GM19395 (cell line): ENCODE measurements around the gene ZSWIM1.

Source experiments
- ATAC-seq: cut with Tn5 transposase; IDR thresholded peaks from one replicate; pipeline ENCODE4 v1.9.1; 2021; ENCODE audit warnings: mild to moderate bottlenecking, moderate library complexity; ENCODE audit not compliant: unreplicated experiment

ZSWIM1 gene

DNA sequence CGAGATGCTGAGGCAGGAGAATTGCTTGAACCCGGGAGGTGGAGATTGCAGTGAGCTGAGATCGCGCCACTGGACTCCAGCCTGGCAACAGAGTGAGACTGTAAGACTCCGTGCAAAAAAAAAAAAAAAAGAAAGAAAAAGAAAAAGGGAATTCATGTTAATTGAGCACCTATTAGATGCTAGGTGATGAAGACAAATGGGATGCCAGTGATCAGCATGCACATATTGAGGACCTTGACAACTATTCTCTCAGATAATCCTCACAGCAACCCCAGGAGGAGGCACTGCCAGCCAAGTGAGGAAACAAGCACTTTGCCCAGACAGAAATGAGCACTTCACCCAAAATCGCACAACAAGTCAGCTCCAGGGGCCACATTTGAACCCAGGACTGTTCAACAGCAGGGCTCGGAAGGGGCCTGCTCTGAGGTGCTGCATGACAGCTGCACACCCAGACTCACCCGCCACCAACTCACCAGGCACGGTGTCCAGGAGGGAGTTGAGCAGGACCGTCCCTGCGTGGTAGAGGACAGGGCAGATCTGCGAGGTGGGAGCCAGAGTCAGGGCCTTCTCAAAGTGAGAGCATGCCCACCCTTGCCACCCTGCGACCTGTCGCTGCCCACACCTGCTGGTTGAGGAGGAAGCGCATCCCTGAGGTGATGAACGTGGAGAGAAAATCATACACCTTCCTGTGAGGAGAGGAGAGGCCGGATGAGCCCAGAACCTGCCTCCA, 26.4 kb downstream of the ZSWIM1 start:
- ATAC-seq = no peak

DNA sequence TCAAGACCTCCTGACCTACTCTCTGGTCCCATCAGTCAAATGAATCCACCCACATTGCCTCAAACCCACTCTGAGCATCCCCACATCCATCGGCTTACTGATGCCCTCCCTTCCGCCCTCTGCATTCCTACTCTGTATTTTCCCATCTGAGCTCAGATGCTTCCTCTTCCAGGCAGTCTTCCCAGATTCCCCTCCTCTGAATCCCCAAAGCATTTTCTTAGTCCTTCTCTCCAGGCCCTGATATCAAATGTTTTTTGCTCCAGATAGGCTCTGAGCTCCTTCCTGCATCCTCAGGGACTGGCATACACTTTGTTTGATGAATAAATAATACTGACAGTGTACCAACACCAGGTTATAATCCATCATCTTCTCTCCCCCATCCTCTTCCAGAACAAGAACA, 27.1 kb downstream of the ZSWIM1 start:
- ATAC-seq = no peak

DNA sequence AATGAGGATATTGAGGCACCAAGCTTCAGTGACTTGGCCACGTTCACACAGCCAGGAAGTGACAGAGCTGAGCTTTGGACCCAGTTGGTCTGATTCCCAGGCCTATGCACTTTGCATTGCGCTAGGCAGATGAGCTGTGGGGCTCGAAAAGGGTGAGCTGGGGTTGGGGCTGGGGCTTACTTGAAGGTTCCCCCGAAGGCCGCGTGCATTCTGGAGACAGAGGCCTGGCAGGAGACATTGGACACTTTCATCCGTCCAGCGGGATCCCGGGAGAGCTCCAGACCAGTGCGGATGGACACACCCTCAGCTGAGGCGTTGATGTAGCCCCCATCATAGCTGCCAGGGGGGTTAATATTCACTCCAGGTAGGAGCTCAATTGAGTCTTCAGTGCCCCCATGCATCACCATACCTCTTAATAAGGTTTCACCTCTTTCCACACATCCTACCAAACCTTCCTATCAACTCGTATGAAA, 28.3 kb downstream of the ZSWIM1 start:
- no peak for ATAC-seq

DNA sequence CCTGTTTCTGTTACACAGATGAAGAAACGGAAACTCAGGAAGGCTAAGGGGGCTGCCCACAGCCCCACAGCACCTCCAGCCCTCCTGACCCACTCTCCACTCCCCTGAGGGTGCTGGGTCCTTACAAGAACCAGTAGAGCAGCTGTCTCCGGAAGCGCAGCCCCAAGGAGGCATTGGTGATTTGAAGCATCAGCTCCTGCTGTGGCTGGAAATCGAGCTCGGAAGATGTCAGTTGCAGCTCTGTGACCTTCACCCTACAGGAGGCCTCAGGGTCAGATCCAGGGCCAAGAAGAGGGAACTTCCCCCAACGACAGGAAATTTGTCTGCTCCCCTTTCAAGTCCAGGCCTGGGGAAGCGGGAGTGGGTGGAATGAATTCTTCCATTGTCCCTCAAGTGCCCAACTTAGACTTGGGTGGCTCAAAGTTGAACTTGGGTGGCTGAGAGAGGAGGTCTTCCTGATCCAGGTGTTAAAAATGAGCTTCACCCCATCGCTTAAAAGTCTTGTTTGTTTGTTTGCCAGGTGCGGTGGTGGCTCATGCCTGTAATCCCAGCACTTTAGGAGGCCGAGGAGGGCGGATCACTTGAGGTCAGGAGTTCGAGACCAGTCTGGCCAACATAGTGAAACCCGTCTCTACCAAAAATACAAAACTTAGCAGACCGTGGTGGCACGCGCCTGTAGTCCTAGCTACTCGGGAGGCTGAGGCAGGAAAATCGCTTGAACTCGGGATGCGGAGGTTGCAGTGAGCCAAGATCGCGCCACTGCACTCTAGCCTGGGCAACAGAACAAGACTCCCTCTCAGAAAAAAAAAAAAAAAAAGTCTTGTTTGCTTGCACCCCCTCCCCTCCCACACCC, 29.0 kb downstream of the ZSWIM1 start:
- no peak for ATAC-seq

DNA sequence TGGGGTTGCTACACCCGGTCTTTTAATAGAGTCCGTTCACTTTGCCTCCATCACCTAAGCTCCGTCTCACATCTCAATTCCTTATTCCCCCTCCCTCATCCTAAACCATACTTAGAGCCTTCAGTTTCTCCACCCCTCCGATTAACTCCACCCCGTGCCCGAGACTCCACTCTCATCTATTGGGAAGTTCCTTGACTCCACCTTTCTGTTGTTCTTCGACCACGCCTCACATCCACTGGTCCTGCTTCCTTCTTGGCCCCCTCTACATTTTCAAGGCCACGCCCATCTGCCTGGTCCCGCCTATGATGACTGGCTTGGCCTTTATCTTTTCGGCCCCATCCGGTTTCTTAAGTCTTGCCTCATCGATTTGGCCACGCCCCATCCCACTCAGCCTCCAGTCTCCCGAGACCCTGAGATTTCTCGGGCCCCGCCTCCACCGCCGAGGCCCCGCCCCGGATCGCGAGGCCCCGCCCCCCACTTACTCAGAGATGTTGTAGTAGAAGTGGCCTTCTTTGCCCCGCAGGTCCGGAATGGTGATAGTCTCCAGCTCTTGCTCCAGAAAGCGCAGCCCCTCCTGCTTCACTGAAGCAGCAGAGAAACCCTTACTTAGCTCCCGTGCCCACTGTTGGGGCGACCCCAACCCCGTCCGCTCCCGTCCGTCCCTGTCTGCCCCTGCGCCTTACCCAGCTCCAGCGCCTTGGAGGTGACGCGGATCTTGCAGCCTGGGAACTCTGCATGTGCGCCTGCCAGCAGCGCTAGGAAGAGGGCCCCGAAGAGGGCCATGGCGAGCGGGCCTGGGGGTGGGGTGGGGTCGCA, 29.9 kb downstream of the ZSWIM1 start:
- peak; percentile 94 for ATAC-seq

DNA sequence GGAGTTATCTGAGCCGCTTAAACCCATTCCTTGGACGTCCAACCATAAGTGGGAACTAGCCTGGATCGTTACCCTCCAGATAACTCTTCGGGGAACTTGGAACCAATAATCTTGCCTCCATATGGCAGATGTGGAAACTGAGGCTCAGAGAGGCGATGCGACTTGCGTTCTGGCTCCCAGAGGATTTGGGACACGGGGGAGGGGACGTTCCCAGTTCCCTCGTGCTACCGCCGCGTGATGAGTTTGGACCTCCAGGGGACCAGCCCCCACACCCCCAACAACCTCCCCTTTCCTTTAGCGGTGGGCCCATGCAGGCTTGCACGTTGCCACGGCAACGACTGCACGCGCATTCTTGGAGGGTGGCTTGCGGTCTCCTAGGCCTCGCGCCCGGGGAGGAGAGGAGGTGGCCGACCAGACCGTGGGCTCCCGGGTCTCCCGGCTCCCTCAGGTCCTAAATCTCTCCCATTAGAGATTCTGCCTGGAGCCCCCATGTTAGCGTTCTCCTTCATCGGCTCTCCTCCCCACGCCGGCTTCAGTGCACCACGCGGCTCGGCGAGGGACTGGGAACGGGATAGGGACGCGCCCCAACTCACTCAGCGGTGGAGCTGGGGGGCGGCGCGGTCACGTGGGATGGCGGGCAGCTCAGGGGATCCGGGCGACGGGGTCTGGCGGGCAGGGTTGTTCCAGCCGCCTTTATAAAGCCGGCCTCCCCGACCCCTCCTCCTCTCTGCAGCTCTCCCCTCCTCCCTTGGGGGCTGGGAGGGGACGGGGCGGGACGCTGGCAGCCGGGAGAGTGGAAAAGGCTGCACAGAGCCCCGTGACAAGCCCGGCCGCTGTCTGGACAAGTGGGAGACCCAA, 30.7 kb downstream of the ZSWIM1 start, which contains the start of gene PLTP:
Gene PLTP, minus strand, starts transcription at position 670 of the 858 bp plus-strand sequence. CDS start 703 bp downstream, outside the sequence.
- ATAC-seq = no peak

DNA sequence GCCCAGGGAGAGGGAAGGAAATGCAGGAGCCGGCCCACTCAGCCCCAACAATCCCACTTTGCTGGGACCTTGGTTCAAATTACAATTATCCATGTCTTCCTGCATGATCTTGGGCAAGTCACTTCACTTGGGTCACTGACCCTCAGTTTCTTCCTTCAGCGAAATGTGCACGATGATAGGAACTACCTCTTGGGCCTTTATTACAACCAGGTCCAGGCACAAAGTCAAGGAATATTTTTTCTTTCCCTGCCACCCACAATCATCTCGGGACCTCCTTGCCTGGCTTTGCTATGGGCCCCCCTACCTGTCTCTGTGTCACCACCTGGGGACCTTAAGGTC, 31.3 kb downstream of the ZSWIM1 start:
- no peak for ATAC-seq

DNA sequence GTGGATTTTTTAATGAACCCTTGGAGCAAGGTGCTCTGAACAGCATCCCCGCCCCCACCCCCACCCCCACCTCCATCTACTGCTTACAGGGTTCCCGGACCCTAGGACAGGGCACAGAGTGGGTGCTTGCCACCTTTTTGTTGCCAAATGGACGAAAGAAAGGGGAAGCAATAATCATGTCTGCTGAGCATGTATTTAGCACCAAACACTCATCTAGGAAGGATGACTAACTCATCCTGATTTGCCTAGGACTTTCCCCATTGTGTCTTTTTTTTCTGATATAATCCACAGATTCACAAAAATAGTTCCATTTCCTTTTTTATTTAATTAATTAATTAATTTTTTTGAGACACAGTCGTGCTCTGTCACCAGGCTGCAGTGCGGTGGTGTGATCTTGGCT, 32.1 kb downstream of the ZSWIM1 start:
- no peak for ATAC-seq

DNA sequence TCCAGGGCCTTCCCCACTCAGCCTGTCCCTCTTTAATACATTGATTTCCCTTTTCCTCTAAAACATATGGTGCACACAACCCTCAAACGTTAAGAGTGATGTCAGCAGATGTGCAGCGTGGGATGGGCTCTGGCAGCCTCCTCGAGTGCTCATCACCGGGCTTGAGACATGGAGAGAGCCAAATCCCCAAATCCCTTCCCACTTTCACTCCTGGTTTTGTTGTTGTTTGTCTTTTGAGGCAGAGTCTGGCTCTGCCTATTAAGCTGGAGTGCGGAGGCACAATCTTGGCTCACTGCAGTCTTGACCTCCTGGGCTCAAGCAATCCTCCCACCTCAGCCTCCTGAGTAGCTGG, 36.7 kb downstream of the ZSWIM1 start:
- no peak for ATAC-seq

DNA sequence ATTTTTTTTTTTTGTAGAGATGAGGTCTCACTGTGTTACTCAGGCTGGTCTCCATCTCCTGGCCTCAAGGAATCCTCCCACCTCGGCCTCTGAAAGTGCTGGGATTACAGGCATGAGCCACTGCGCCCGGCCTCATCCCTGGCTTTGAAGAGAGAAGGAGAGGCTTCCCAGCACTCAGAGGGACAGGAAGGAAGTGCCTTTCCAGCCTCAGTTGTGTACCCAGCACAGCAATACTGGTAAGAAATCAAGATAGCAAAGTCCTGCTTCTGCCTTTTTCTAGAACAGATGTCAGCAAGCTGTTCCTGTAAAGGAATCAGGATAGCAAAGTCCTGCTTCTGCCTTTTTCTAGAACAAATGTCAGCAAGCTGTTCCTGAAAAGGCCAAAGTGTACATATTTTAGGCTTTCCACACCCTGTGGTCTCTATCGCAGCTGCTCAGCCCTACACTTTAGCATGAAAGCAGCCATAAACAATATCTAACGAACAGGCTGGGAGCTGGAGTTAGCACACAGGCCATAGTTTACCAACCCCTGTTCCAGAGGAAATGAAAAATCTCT, 37.2 kb downstream of the ZSWIM1 start:
- no peak for ATAC-seq

DNA sequence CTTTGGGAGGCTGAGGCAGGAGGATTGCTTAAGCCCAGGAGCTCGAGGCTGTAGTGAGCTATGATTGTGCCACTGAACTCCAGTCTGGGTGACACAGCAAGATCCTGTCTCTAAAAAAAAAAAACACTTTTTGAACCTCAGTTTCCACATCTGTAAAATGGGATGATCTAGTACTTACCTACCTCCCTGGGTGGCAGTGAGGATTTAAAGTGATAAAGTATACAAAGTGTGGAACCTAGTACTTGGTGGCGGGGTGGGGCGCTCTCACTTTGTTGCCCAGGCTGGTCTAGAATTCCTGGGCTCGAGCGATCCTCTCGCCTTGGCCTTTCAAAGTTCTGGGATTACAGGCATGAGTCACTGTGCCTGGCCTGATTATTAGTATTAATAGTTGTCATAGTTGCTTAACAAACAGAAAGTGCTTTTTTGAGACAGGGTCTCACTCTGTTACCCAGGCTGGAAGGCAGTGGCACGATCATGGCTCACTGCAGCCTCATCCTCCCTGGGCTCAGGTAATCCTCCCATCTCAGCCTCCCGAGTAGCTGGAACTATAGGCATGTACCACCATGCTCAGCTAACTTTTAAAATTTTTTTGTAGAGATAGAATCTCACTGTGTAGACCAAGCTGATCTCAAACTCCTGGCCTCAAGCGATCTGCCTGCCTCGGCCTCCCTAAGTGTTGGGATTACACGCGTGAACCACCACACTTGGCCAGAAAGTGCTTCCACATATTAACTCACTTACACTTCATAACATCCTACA, 37.9 kb downstream of the ZSWIM1 start:
- no peak for ATAC-seq

DNA sequence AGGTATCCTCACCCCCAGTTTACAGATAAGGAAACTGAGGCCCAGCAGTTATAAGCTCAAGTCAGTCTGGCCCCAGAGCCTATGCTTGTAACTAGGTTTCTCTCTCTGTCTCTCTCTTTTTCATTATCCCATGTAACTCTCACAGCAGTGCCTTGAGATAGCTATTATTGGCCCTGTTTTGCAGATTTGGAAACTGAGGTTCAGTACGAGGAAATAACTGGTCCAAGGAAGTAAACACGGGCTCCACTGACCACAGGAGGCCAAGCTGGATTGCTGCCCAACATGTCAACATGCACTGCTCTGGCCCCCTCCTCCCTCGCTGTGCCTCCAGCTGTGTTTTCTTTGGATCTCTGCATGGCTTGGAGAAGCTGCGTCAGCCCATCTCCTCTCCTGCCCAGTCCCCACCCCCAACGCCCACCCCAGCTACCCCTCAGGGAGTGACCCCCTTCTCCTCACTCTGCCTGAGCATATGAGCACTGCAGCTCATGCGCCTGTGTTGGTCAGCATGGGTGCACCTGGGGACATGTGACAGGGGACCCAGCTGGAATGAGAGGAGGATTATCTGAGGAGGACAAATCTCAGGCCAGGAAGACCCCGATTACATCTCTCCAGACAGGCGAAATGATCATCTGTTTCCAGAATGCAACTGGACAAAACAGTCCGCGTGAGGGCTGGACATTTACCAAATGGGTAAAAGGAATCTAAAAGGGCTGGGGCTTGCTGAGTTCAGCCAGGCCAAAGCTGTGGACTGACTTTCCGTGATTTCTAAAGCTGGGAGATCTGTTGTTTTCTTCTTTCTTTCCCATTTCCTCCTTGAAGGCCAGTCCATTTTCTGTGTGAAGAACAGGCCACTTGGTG, 38.7 kb downstream of the ZSWIM1 start:
- no peak for ATAC-seq

DNA sequence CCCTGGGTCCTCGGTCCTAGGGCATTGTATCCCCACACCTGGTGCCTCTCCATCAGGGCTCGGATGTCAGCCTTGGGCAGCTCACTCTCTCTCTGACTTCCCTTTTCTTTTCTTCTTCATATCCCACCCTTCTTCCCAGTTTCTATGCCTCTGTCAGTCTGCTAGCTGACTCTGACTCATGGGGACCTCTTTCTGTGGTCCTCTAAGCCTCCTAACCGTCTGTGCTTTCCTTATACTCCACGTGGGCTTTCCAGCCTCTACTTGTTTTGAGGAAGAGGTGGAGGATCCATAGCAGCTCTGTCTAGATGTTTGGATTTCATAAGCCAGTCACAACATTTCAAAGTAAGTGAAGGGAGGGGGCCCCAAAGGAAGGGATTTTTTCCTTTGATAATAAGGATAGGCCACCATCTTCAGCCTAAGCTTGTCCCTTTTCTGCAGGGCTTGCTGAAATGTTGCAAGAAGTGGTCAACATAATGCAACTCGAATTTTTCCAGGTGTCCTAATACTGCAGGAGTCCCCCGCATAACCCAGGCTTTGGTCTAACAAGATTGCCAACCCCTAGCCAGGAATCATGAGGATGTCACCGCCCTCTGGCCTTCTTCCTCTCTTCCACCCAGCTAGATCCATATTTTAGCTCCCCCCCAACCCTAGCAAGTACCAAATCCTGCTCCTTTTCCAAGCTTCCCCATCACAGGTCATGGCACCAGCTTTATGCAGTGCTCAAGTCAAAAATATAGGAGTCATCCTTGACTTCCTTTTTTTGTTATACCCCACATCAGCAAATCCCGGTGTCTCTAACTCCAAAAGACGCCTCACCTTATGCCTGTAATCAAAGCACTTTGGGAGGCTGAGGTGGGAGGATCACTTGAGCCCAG, 39.7 kb downstream of the ZSWIM1 start:
- ATAC-seq = no peak

DNA sequence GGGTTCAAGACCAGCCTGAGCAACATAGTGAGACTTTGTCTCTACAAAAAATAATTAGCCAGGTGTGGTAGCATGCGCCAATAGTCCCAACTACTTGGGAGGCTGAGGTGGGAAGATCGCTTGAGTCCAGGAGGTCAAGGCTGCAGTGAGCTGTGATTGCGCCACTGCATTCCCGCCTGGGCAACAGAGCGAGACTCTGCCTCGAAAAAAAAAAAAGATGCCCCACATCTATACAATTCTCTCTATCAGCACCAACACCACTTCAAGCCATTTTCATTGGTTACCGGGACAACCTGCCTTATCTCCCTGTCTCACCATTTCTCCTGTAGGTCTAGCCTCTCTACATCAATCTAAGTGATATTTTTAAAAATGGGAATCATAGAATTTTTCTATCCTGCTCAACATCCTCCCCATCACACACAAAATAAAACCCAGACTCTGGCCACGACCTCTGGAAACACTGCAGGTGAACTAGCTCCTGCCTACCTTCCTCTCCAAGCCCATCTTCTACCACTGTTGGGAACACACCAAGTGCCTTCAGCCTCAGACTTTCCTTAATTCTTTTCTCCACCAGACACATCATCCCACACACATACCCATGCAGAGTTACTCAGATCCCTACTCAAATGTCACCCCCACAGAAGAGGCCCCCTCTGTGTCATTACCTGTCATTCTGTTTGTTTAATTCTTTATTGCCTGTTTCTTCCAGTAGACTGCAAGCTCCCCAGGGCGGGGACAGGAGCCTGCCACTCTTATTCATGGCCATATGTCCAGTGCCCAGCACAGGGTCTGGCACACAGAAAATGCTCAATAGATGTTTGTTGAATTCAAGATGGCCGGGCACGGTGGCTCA, 40.5 kb downstream of the ZSWIM1 start:
- no peak for ATAC-seq

DNA sequence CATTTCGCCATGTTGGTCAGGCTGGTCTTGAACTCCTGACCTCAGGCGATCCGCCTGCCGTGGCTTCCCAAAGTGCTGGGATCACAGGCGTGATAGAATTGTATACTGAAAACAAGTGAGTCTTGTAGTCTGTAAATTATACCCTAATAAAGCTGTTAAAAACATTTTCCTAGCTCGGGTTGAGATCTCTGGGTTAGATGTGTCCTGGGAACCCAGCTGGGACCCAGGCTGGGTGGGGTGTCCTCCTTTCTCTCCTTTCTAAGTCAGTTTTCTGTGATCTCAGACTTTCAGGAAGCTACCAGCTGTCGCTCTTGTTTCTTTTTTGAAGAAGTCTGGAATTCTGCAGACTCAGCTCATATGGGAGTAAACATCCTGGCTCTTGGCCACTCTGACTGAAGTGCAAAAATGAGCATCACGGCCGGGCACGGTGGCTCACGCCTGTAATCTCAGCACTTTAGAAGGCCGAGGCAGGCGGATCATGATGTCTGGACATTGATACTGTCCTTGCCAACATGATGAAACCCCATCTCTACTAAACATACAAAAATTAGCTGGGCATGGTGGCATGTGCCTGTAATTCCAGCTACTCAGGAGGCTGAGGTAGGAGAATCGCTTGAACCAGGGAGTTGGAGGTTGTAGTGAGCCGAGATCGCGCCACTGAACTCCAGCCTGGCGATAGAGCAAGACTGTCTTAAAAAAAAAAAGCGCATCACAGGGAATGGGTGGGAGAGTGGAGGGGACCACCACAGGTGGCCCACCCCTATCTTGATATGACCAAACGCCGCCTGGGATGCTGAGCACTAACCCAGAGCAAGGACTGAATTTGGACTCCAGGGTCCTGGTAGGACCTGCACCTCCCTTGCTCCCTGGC, 43.6 kb downstream of the ZSWIM1 start:
- no peak for ATAC-seq
